ENCODE data around the gene TGOLN2. TPM values are rescaled to one million over a fixed set of nuclear protein-coding genes. Genes with fewer than 3 reads are reported as not detected.

Gene TGOLN2
- total and polyA plus RNA-seq, 2 of the 13 experiments (the other 11 are each of a cell fraction or from before 2014, with no cell fraction given) = 99.6 to 155 TPM

- TF ChIP-seq, protein P1, sequence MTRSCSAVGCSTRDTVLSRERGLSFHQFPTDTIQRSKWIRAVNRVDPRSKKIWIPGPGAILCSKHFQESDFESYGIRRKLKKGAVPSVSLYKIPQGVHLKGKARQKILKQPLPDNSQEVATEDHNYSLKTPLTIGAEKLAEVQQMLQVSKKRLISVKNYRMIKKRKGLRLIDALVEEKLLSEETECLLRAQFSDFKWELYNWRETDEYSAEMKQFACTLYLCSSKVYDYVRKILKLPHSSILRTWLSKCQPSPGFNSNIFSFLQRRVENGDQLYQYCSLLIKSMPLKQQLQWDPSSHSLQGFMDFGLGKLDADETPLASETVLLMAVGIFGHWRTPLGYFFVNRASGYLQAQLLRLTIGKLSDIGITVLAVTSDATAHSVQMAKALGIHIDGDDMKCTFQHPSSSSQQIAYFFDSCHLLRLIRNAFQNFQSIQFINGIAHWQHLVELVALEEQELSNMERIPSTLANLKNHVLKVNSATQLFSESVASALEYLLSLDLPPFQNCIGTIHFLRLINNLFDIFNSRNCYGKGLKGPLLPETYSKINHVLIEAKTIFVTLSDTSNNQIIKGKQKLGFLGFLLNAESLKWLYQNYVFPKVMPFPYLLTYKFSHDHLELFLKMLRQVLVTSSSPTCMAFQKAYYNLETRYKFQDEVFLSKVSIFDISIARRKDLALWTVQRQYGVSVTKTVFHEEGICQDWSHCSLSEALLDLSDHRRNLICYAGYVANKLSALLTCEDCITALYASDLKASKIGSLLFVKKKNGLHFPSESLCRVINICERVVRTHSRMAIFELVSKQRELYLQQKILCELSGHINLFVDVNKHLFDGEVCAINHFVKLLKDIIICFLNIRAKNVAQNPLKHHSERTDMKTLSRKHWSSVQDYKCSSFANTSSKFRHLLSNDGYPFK (CRISPR knock-in tag; IDR thresholded peaks at IDR 0.05; ENCODE audit: borderline replicate concordance) = no peak
- no peak for TF ChIP-seq ISL2 (CRISPR knock-in tag; IDR thresholded peaks at IDR 0.05)
- no peak for TF ChIP-seq ZNF614 (CRISPR knock-in tag; IDR thresholded peaks at IDR 0.05; ENCODE audit: borderline replicate concordance)
- no peak for TF ChIP-seq ZSCAN5A (CRISPR knock-in tag; IDR thresholded peaks at IDR 0.05; ENCODE audit: borderline replicate concordance)
- no peak for TF ChIP-seq PHB2 (IDR thresholded peaks at IDR 0.05; ENCODE audit: partially characterized antibody)
- no peak for TF ChIP-seq HES4 (CRISPR knock-in tag; IDR thresholded peaks at IDR 0.05; ENCODE audit: borderline replicate concordance)
These were observed 49.4 kb downstream of the TGOLN2 start (continued) for GRCh38 chr2:85278361-85278760.

DNA sequence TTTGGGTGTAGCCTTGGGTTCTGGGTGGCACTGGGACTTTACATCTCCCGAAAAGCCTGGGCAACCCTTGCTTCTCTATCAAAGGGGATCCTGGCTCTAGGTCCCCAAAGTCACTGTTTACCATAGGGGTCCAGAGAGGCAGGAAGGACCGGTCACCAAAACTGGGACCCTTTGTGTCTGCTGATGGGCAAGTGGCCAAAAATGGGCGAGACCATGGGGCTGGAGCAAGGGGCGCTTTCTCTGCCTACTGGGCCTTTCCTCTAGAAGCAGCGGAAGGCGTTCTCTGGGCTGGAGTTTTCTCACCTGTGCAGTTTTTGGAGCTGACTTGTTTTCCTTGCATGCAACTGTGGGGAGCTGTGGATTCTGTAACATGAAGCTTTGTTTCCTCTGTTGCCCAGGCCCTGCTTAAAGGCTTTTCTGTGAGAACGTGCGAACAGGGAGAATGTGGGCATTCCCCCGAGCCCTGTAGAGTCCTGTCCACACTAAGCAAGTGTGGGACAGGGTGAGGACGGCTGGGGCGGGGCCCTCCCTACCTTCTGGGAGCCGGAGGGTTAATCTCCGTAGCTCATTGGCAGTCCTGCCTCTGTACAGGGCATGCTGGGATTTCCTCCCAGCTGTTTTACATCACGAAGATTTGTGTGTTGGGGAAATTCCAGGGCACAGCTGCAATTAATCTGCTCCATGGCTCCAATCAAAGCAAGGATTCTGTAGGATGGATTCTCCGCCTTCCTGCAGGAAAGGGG is 50.2 kb downstream of the TGOLN2 start:
- CTCF ChIA-PET (ENCODE audit: low intra/inter-chr PET ratio, low total read pairs) = no interaction called here
- in situ Hi-C loops (cut with HindIII; ENCODE audit: extremely low pct_ligation_motif_present, low pct_unique_long_range_greater_than_20kb) (no loop called here), intact Hi-C loops (cut with micrococcal nuclease; ENCODE audit: unreplicated experiment) (no loop called here)
- H3K4me3 ChIP-seq (replicated peaks in 1 of 3; ENCODE audit: insufficient read depth in 1 of 3, low read depth in 2 of 3, low read length in 3 of 3) = no peak overlapping the region
- H3K4me2 ChIP-seq (ENCODE audit: low read depth, low read length) = no peak overlapping the region
- H3K9ac ChIP-seq (ENCODE audit: insufficient read depth, low read depth, low read length) = no peak overlapping the region
- no peak overlapping the region for H2AFZ ChIP-seq (ENCODE audit: low read length)
- no peak overlapping the region for H3K27ac ChIP-seq (ENCODE audit: extremely low read length, insufficient read depth, low read length)
- H4K20me1 ChIP-seq (ENCODE audit: insufficient read depth, low read length) = no peaks in the 10 kb centered on the region
- ATAC-seq (no peak), FAIRE-seq (no peak), DNase-seq (ENCODE audit: low spot score) (no peak)
- WGBS (ENCODE audit: low lambda C conversion rate) = 44% methylated on average over 13 of the region's 15 CpGs
- POLR2A ChIA-PET = no interaction called here
- H3K4me1 ChIP-seq (ENCODE audit: insufficient read depth, low read length) = peaks cover 25% of the 10 kb centered on the region
- no peaks in the 10 kb centered on the region for H3K9me3 ChIP-seq (ENCODE audit: low read length)
- no peaks in the 10 kb centered on the region for H3K36me3 ChIP-seq (replicated peaks in 1 of 2; ENCODE audit: control insufficient read depth in 1 of 2, insufficient read depth in 2 of 2, low read length in 2 of 2)
- no peaks in the 10 kb centered on the region for H3K79me2 ChIP-seq (ENCODE audit: insufficient read depth, low read length)
- BruUV-seq (replicated peaks) = no TSS peak
- peaks cover 7 to 67% of the 10 kb centered on the region in 2 experiments for H3K27me3 ChIP-seq (ENCODE audit: control insufficient read depth in 1 of 2, insufficient read depth in 2 of 2, low read length in 2 of 2)
- TF ChIP-seq, protein P2, sequence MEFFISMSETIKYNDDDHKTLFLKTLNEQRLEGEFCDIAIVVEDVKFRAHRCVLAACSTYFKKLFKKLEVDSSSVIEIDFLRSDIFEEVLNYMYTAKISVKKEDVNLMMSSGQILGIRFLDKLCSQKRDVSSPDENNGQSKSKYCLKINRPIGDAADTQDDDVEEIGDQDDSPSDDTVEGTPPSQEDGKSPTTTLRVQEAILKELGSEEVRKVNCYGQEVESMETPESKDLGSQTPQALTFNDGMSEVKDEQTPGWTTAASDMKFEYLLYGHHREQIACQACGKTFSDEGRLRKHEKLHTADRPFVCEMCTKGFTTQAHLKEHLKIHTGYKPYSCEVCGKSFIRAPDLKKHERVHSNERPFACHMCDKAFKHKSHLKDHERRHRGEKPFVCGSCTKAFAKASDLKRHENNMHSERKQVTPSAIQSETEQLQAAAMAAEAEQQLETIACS (CRISPR knock-in tag; IDR thresholded peaks at IDR 0.05) = no peak
- TF ChIP-seq, protein P3, sequence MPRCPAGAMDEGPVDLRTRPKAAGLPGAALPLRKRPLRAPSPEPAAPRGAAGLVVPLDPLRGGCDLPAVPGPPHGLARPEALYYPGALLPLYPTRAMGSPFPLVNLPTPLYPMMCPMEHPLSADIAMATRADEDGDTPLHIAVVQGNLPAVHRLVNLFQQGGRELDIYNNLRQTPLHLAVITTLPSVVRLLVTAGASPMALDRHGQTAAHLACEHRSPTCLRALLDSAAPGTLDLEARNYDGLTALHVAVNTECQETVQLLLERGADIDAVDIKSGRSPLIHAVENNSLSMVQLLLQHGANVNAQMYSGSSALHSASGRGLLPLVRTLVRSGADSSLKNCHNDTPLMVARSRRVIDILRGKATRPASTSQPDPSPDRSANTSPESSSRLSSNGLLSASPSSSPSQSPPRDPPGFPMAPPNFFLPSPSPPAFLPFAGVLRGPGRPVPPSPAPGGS (CRISPR knock-in tag; IDR thresholded peaks at IDR 0.05) = no peak

All from HepG2 (cell line).